DMS53 treated with DMSO at 0.1 percent for 48 hours (cell line): ENCODE results near the gene ELK4.

Experiments used
- DNase-seq: peaks from one replicate; lab custom pipeline; 2025; ENCODE audit not compliant: unreplicated experiment; lab: John Stamatoyannopoulos, UW

ELK4 gene

GRCh38 chr1:205631010-205631767, 622 bp downstream of the ELK4 start:
- DNase-seq: peak; percentile 71

GRCh38 chr1:205630651-205631009, 1.2 kb downstream of the ELK4 start:
- no peak for DNase-seq

GRCh38 chr1:205630241-205630640, 1.6 kb downstream of the ELK4 start:
- no peak for DNase-seq

- DNase-seq: no peak
Measured at GRCh38 chr1:205629751-205630150, 2.1 kb downstream of the ELK4 start.

GRCh38 chr1:205627956-205628355, 3.9 kb downstream of the ELK4 start:
- no peak for DNase-seq

- no peak for DNase-seq
Measured at GRCh38 chr1:205626216-205626615, 5.6 kb downstream of the ELK4 start.

- DNase-seq: no peak
Measured at GRCh38 chr1:205623646-205624045, 8.2 kb downstream of the ELK4 start.

GRCh38 chr1:205620269-205620668, 11.5 kb downstream of the ELK4 start:
- no peak for DNase-seq

GRCh38 chr1:205619376-205619775, 12.4 kb downstream of the ELK4 start:
- DNase-seq: no peak

GRCh38 chr1:205616563-205617293, 15.1 kb downstream of the ELK4 start:
- no peak for DNase-seq

- no peak for DNase-seq
Measured at GRCh38 chr1:205615789-205616188, 16.0 kb downstream of the ELK4 start.

GRCh38 chr1:205613854-205614412, 17.9 kb downstream of the ELK4 start:
- no peak for DNase-seq

GRCh38 chr1:205612556-205612955, 19.3 kb downstream of the ELK4 start:
- no peak for DNase-seq

GRCh38 chr1:205612104-205612503, 19.7 kb downstream of the ELK4 start:
- DNase-seq: no peak

- DNase-seq: no peak
Measured at GRCh38 chr1:205610901-205611466, 20.8 kb downstream of the ELK4 start.

GRCh38 chr1:205610036-205610435, 21.8 kb downstream of the ELK4 start:
- no peak for DNase-seq

- DNase-seq: no peak
Measured at GRCh38 chr1:205604825-205605505, 26.8 kb downstream of the ELK4 start.

- DNase-seq: no peak
Measured at GRCh38 chr1:205604059-205604458, 27.8 kb downstream of the ELK4 start.

- DNase-seq: no peak
Measured at GRCh38 chr1:205601205-205601604, 30.6 kb downstream of the ELK4 start.

GRCh38 chr1:205600085-205600484, 31.7 kb downstream of the ELK4 start:
- DNase-seq: no peak

GRCh38 chr1:205599669-205600042, 32.2 kb downstream of the ELK4 start:
- DNase-seq: no peak
